K562 (cell line): ENCODE data around the gene JUNB. TPM values are rescaled to one million over a fixed set of nuclear protein-coding genes. Genes with fewer than 3 reads are reported as not detected.
A peak's percentile ranks its signal among the peaks of the same experiment; 100 is the strongest.

Experiments
- CREB3 ChIP-seq: fragments of 450-650 bp; conservative IDR thresholded peaks from 2 replicates; pipeline ENCODE4 v1.6.1; 2016; ENCODE audit warnings: missing genetic modification characterization, low read depth, mild to moderate bottlenecking, missing compliant biosample characterization, moderate library complexity
- CTBP1 ChIP-seq: fragments of 450-650 bp; IDR thresholded peaks from 2 replicates; pipeline ENCODE4 v1.6.1; 2016; ENCODE audit warnings: borderline replicate concordance
- CTCFL ChIP-seq: IDR thresholded peaks from 2 replicates; pipeline ENCODE4 v1.6.1; 2011; ENCODE audit warnings: borderline replicate concordance, low read depth, mild to moderate bottlenecking, moderate library complexity, low read length; ENCODE audit not compliant: insufficient read depth, poor library complexity, severe bottlenecking
- ELF2 ChIP-seq: fragments of 250-450 bp; sonication (Bioruptor Pico); IDR thresholded peaks from 2 replicates; pipeline ENCODE4 v1.5.0; 2021; ENCODE audit warnings: mild to moderate bottlenecking
- ETV5 ChIP-seq: sonication (generic); formaldehyde crosslinking; IDR thresholded peaks from 2 replicates; pipeline ENCODE4 v1.4.0; 2020; ENCODE audit warnings: low read depth, mild to moderate bottlenecking, missing genetic modification reagents
- LCOR ChIP-seq: sonication (generic); formaldehyde crosslinking; IDR thresholded peaks from 2 replicates; pipeline ENCODE4 v1.8.0; 2022; ENCODE audit warnings: mild to moderate bottlenecking, missing genetic modification reagents
- MLLT1 ChIP-seq, 2 experiments: fragments of 450-650 bp; IDR thresholded peaks; 2 replicates each; pipeline ENCODE4 v1.6.1; 2016
- POLR2AphosphoS2 ChIP-seq: IDR thresholded peaks from 2 replicates; pipeline ENCODE4 v1.6.1; 2012; ENCODE audit warnings: low read length, improper control_type of control experiment
- PRDM10 ChIP-seq: fragments of 450-650 bp; IDR thresholded peaks from 2 replicates; pipeline ENCODE4 v1.6.1; 2018; ENCODE audit not compliant: partially characterized antibody
- RNF2 ChIP-seq: sonication (generic); IDR thresholded peaks from 2 replicates; pipeline ENCODE4 v1.6.1; 2016
- TAF7 ChIP-seq: fragments of 450-650 bp; IDR thresholded peaks from 2 replicates; pipeline ENCODE4 v1.6.1; 2016; ENCODE audit warnings: missing genetic modification characterization, missing compliant biosample characterization
- ZBTB2 ChIP-seq: fragments of 450-650 bp; IDR thresholded peaks from 2 replicates; pipeline ENCODE4 v1.6.1; 2016; ENCODE audit warnings: antibody characterized with exemption
- ZKSCAN8 ChIP-seq: fragments of 200-800 bp; sonication (Bioruptor generic); IDR thresholded peaks from 2 replicates; pipeline ENCODE4 v1.6.1; 2016; ENCODE audit warnings: missing genetic modification characterization, missing compliant biosample characterization
- ZNF436 ChIP-seq: fragments of 250-450, 450-650 bp; sonication (Bioruptor Pico); formaldehyde crosslinking; IDR thresholded peaks from 2 replicates; pipeline ENCODE4 v1.7.0; 2020; ENCODE audit warnings: mild to moderate bottlenecking
- ZNF707 ChIP-seq: fragments of 250-450 bp; sonication (Bioruptor Pico); conservative IDR thresholded peaks from 2 replicates; pipeline ENCODE4 v1.8.0; 2022; ENCODE audit warnings: inconsistent platforms, mild to moderate bottlenecking, moderate library complexity
- polyA plus RNA-seq, 8 experiments: library from polyadenylated mRNA; depleted of rRNA in 4 of 8; stranded (reverse) in 5 of 8; unstranded in 3 of 8; fragments of >200 nt; fragmentation: Nextera tagmentation in 2 of 8; fragmentation: Illumina TruSeq in 1 of 8; extraction: Ambion mirVana in 2 of 8; extraction: Trizol in 1 of 8; gene quantifications; 2 replicates each; pipeline versions ENCODE4 v1.2.1 to v1.2.3, GENCODE V29; 2011 to 2014; ENCODE audit warnings: inconsistent platforms in 1 of 8, missing spikeins in 1 of 8
- total RNA-seq, 7 experiments: library from RNA; depleted of rRNA in 6 of 7; stranded (reverse); fragments of >200 nt in 6 of 7; fragmentation: Illumina TruSeq in 2 of 7; extraction: Trizol in 2 of 7; gene quantifications; 2 replicates each; pipeline versions ENCODE4 v1.2.1 to v1.2.3, GENCODE V29; 2011 to 2021; ENCODE audit warnings: low replicate concordance in 1 of 7

JUNB gene
- total and polyA plus RNA-seq, 9 of the 15 experiments (the other 6 are each of a cell fraction or from before 2014, with no cell fraction given) = 0.23 to 88.1 (median 13.1) TPM

- TF ChIP-seq PRDM10 (peak; percentile 99), CREB3 (tag) (no peak), MLLT1 (IDR thresholded peaks at IDR 0.05) (peak in 1 of 2 experiments; percentile 68; a peak in 1 of 4 replicates), ZKSCAN8 (CRISPR knock-in tag) (no peak), ZNF707 (0 out of 2 replicates have a peak, but pooled peaks have one; percentile 21), RNF2 (peak; percentile 83), ELF2 (CRISPR knock-in tag) (no peak), ZNF436 (CRISPR knock-in tag) (no peak), CTCFL (no peak), POLR2AphosphoS2 (no peak), CTBP1 (peak; percentile 86), ZBTB2 (0 out of 2 replicates have a peak, but pooled peaks have one; percentile 30), ETV5 (CRISPR knock-in tag) (peak; percentile 20; the same call in 1 of the 2 replicates), TAF7 (peak; percentile 81), LCOR (CRISPR knock-in tag) (0 out of 2 replicates have a peak, but pooled peaks have one; percentile 28)
These were observed 10.4 kb downstream of the JUNB start, which contains the start of the genes PRDX2 and THSD8 (continued) for GRCh38 chr19:12801466-12802266.
